ENCODE results near the gene YIPF3.
"Not testable (repeated sequence)": the region's sequence is repeated elsewhere in the genome, so short reads cannot be mapped to it uniquely, and the experiment has no call there.

YIPF3 gene

DNA sequence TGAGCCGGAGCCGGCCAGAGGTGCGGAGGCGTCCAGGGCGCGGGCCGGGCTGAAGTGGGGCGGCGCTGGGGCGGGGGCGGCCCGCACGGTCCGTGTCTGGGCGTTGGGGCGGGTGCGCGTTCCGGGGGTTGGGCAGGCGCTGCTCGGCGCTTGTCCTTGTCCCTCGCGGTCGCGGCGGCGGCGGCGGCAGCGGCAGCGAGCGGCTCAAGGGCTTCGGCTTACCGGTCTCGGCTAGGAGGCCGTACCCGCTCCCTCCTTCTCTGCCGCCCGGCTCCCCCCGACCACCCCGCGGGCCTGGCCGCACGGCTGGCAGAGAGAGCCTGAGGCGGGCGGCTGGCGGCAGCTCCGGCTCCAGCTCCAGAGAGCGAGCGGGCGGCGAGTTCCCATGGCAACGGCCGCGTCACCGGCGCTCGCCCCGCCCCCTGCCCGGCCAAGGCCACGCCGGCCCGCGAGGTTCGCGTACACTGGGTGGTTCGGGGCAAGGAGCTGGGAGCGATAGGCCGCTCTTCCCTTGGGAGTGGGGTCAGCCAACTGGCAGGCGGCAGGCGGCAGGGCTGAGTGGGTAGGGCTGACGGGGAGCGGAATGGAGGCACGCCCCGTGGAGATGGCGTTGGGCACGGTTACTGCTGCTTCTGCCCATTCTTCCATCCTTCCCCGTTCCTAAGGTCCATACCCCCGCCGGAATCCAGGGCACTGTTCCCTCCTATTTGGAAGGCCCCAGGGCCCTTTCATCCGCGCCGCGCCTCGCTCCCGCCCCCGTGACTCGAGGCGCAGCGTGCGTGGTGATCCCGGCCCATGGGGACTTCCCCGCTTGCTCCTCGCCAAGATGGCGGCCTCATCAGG, 6.5 kb downstream of the YIPF3 start, which contains the start of gene LRRC73:
Gene LRRC73, minus strand, starts transcription at position 363 of the 843 bp plus-strand sequence. CDS start 561 bp downstream, outside the sequence.
- DNase-seq (ENCODE audit: low read depth), result peak; percentile 68

DNA sequence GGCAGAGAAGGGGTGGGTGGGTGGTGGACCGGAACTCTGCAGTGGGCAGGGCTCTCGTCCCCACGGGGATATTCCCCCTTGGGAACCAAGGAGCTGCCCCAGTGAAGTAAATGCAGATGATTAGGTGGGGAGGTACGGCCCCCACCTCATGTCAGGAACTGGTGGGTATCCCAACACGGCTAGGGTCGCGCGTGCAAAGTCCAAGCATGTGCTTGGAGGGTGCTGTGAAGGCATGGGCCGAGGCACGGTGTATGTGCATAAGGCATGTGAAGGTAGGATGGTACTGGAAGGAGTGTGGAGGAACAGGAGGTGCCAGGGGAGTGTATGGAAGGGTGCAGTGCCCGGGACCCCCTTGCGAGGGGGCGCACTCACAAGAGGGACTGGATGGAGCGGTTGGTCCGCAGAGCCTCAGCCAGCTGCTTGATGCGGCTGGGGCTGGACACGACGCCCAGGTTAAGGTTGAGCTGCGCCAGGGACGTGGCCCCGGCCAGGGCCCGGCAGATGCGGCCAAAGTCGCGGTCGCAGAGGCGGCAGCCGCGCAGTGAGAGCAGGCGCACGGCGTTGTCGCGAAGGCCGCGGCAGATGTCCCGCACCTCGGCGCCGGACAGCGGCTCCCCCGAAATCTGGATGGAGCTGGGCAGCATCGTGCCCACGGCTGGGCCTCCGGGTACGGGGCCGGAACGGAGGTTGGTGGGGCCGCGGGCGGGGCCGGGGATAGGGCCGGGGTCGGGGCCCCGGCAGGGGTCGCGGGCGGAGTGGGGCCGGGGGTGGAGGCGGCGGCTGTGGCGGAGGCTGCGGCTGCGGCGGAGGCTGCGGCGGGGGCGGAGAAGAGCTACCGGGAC, 7.4 kb downstream of the YIPF3 start:
- no peak for DNase-seq (ENCODE audit: low read depth)

GRCh38 chr6:43508481-43509141, 8.1 kb downstream of the YIPF3 start:
- DNase-seq (ENCODE audit: low read depth), result no peak

DNA sequence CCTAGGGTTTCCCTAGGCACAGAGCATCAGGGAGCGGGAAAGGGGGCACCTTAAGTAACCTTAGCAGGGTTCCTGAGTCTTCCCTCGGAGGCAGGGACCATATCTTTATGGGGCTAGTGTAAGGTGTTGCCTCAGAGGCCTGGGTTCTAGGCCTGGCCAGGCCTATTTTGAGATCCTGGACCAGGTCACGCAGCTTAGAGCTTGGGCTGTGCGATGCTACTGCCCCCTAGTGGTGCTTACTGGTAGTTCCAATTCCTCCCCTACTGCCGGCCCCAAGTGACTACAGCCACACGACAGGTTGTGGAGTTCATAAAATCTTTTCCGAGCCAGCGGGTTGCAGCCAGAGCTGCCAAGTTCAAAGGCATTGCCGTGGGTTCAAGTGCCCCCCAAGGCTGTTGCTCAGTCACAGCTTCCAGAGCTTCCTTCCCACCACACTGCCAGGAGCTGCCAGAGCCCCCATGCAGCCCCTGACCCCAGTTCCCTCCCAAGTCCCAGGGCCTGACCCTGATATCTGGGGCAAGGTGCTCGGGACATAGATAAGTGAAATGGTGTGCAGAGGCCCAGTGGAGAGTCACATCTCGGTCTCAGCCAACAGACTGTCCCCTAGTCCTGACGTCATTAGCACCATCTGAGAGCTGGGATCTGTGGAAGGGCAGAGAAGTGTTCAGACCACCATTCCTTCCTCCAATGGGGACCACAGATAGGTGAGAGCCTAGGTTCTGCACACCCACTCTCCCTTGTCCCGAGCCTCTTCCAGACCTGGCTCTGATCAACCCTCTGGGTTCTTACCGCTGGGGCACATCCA, 9.9 kb downstream of the YIPF3 start:
- DNase-seq (ENCODE audit: low read depth), result peak; percentile 62

- DNase-seq (ENCODE audit: low read depth), result no peak
These were observed 10.6 kb downstream of the YIPF3 start for GRCh38 chr6:43506171-43506570.

DNA sequence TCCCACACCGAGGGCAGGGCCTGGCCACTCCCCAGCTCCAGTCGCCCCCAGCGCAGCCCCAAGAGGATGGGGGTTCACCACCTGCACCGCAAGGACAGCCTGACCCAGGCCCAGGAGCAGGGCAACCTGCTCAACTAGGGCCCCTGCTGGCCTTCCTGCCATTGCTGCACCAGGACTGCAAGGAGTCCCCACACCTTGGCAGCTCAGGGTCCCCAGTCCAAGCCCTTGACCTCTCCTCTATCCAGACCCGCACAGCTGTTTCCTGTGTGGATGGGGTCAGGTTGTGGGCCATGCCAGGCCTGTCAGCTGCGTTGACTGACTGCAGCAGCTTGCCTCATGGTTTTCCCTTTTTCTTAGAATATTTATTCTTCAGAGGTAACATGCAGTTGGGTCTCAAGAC, 11.0 kb downstream of the YIPF3 start:
- no peak for DNase-seq (ENCODE audit: low read depth)

GRCh38 chr6:43504756-43505593, 11.8 kb downstream of the YIPF3 start:
- no peak for DNase-seq (ENCODE audit: low read depth)

GRCh38 chr6:43503443-43503842, 13.3 kb downstream of the YIPF3 start:
- DNase-seq (ENCODE audit: low read depth), result no peak

DNA sequence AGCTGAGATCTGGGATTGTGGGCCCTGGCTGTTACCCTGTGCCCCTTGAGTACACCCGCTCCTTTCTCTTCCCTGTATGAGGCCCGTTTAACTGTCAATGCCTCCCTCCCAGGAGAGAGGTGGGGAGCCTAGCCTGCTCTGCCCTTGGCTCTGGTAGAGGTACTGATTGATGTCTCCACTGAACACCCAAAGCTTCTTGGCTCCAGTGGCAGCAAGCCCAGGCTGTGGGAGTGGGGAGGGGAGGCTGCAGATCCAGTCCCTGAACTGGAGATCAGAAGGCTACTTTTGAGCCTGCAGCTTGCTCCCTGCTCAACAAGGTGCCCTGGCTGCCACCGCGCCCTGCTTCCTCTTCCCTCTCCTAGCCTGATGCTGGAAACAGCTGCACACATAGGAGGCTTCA, 14.1 kb downstream of the YIPF3 start:
- no peak for DNase-seq (ENCODE audit: low read depth)

GRCh38 chr6:43500921-43501320, 15.8 kb downstream of the YIPF3 start:
- no peak for DNase-seq (ENCODE audit: low read depth)

DNA sequence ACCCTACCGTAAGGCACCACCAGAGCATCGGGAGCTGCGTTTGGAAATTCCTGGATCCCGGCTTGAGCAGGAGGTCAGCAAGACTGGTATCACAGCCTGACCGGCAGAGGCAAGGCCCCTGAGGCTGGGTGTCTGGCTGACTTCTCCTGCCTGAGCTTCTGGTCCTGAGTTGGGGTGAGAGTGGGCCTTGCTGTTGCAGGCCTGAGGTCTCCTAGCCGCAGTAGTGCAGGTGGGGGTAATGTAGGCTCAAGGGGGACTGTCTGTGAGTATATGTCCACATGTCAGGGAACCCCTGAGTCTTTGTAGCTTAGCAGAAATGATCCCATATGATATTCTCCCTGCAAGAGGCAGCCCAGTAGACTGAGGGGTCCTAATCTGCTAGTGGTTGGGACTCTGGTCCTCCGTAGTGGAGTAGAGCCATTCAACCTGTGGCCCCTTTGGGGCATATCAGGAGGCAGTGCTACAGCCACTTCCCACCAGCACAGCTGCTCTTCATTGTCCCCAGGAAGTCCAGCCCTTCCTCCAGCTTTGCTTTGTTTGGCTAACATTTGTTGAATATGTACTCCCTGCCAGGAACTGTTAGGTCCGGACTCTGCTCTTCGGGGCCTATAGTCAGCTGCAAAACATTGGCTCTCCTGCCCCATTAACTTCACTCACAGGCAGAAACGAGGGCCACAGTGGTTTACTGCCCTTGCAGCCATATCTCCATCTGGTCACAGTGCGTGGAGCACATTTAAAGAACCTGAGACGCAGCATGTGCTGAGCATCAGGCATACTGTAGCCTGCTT, 17.5 kb downstream of the YIPF3 start:
- no peak for DNase-seq (ENCODE audit: low read depth)

DNA sequence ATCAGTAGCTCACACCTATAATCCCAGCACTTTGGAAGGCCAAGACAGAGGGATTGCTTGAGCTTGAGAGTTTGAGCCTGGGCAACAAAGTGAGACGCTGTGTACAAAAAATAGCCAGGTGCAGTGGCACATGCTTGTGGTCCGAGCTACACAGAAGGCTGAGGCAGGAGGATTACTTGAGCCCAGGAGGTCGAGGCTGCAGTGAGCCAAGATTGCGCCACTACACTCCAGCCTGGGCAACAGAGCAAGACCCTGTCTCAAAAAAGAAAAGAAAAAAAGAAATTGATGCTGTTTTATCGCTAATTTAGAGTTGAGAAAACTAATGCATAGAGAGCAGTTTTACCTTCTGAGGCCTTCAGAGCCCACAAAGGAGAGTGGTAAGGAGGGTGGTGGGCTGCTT, 18.4 kb downstream of the YIPF3 start:
- DNase-seq (ENCODE audit: low read depth), result not testable (repeated sequence)

DNA sequence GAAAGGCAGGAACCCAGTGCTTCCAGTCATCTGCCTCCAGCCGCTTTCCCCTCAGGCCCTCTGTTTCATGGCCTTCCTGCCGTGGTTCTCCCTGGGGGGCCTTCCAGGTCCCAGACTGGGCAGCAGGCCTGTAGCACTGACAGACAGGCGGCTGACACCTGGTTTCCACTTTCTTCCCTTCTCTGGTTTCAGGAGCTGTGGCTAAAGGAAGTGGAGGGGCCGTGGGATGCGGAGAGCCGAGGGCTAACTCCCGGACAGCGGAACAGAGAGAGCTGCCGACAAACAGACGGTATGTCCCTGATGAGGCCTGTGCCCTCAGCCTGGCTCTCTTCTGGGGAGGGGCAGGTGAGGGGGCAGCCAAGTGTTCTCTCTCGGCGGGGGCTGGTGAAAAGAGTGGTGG, 19.0 kb downstream of the YIPF3 start:
- no peak for DNase-seq (ENCODE audit: low read depth)

- no peak for DNase-seq (ENCODE audit: low read depth)
These were observed 19.7 kb downstream of the YIPF3 start for GRCh38 chr6:43497129-43497396.

DNA sequence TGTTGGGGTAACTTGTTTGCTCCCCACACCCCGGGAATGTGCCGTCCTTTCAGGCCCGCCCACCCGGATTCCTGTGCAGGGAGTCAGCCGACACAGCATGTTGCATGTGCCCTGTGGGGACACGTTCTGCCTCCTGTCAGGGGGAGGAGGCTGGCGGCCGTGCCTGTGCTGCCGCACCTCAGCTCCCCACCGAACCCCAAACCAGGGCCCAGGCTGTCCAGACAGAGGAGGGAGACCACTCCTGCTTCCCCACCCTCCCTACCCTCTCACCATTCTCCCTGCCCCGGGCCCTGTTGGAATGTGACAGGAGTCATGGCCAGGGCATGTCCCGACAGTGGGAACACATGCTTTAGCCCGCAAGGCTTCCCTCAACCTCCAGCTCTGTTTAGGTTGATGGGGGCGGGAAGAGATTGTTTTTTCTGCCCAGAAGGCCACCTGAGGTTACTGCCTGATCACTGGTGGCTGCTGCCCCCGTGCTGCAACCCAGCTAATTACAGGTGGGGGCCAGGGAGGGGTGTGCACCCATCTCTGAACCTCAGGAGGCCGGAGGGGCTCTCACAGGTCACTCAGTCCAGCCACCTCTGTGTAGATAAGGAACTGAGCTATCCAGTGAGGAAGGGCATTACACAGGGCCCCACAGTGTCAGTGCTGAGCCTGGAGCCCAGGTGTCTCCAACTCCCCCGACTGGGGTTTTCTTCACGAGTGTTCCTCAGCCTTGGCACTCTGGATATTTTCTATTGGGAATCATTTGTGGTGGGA, 20.2 kb downstream of the YIPF3 start:
- DNase-seq (ENCODE audit: low read depth), result no peak

DNA sequence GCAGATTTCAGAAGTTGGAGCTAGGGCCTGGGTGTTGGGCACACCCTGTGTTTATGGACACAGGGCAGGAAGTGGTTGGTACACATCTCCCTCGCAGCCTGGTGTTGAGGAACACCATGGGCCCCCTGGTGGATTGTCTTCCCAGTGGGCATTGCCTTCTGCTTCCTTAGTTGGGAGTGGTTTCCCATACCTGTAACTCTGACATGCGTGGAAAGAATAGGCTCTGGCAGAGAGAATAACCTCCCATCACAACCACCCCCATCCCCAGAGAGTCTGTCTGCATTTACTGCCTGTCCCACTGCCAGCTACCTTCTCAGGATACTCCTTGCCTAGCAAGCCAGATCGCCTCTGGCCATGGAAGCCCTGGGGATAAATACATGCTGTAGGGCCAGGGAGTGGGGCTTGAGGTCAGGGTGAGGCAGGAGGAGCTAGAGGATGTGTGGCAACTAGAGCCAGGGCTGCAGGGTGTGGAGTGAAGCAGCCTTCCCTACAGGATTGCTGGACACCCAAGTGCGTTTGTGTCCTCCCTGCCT, 21.3 kb downstream of the YIPF3 start:
- DNase-seq (ENCODE audit: low read depth), result no peak

- no peak for DNase-seq (ENCODE audit: low read depth)
These were observed 22.0 kb downstream of the YIPF3 start for GRCh38 chr6:43494766-43495165.

DNA sequence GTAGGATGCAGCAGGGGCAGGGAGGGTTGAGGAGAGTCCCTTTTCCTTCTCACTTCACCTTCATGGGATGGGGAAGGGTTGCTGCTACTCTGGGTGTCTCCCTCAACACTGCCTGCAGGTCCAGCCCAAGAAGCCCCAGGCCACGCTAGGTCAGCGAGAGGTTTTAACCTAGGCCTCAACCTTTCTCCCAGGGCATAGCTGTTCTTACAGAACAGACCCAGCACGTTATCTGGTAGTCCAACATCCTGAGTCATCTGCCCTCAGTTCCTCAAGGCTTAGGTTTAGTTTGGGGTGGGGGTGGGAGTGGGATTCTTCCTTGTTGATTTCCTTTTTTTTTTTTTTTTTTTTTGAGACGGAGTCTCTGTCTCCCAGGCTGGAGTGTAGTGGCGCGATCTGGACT, 22.4 kb downstream of the YIPF3 start:
- no peak for DNase-seq (ENCODE audit: low read depth)

GRCh38 chr6:43493833-43494232, 22.9 kb downstream of the YIPF3 start:
- DNase-seq (ENCODE audit: low read depth), result no peak
